ENCODE results near the gene WNT5B. TPM values are rescaled to one million over a fixed set of nuclear protein-coding genes. Genes with fewer than 3 reads are reported as not detected.
"Not testable (repeated sequence)": the region's sequence is repeated elsewhere in the genome, so short reads cannot be mapped to it uniquely, and the experiment has no call there.

WNT5B gene
- total and polyA plus RNA-seq, 2 donors (not counting 3 experiments of a cell fraction or from before 2014, with no cell fraction given), result not detected

- H4K20me1 ChIP-seq (replicated peaks; ENCODE audit: control insufficient read depth, extremely low read depth, insufficient read depth, low read length), result peaks cover 3% of the 10 kb centered on the region
- intact Hi-C loops (cut with micrococcal nuclease), result no loop called here
- BruUV-seq (replicated peaks), result no TSS peak
- no peaks in the 10 kb centered on the region for H3K27me3 ChIP-seq (ENCODE audit: control insufficient read depth in 2 of 2, insufficient read depth in 2 of 2, low read length in 2 of 2)
- no peaks in the 10 kb centered on the region for H3K36me3 ChIP-seq (ENCODE audit: control insufficient read depth in 2 of 2, extremely low read depth in 1 of 2, insufficient read depth in 2 of 2, low read length in 2 of 2)
- ChIA-PET POLR2A (no interaction called here), CTCF (interaction anchor here (0.7 to 3.0 kb wide), 5 partner anchors 11 to 39 kb away, joined by 3 to 14 read pairs (median 3); no protein-coding TSS in a partner anchor)
- DNase-seq (ENCODE audit: low read depth, low spot score) (no peak), FAIRE-seq (no peak)
- TF ChIP-seq GATA2 (IDR thresholded peaks at IDR 0.05; ENCODE audit: insufficient read depth, insufficient read length, low read depth, low read length), result no peak
- no peak for TF ChIP-seq FOS (IDR thresholded peaks at IDR 0.05; ENCODE audit: borderline replicate concordance, insufficient read depth, low read length)
- TF ChIP-seq POLR2AphosphoS5 (IDR thresholded peaks at IDR 0.05; ENCODE audit: insufficient read depth, low read depth, low read length), result no peak
- TF ChIP-seq POLR2A (IDR thresholded peaks at IDR 0.05; ENCODE audit: low read depth, low read length), result no peak
- TF ChIP-seq MYC (IDR thresholded peaks at IDR 0.05; ENCODE audit: low read depth, low read length), result no peak
- H3K4me3 ChIP-seq (replicated peaks in 1 of 3; ENCODE audit: insufficient read depth in 1 of 3, low read depth in 1 of 3, low read length in 3 of 3), result peak overlapping the region in 1 of 3 experiments; percentile 90
- H3K9ac ChIP-seq (replicated peaks; ENCODE audit: extremely low read depth, insufficient read depth, low read length), result peak overlapping the region; percentile 90
- H3K79me2 ChIP-seq (ENCODE audit: control insufficient read depth, insufficient read depth, low read length), result peaks cover 58% of the 10 kb centered on the region
- H3K4me2 ChIP-seq (ENCODE audit: insufficient read depth, low read length), result peak overlapping the region; percentile 73
- H3K9me3 ChIP-seq (replicated peaks; ENCODE audit: control insufficient read depth, insufficient read depth, low read length), result no peaks in the 10 kb centered on the region
- no peak overlapping the region for H3K27ac ChIP-seq (ENCODE audit: insufficient read depth, low read depth, low read length)
- peaks cover 14% of the 10 kb centered on the region for H3K4me1 ChIP-seq (ENCODE audit: control insufficient read depth, extremely low read depth, insufficient read depth, low read length)
- H2AFZ ChIP-seq (ENCODE audit: low read depth, low read length), result no peak overlapping the region
- dilution Hi-C loops (cut with MboI; ENCODE audit: extremely low pct_ligation_motif_present, low sequenced_read_pairs), result no loop called here
- H3K9me1 ChIP-seq (replicated peaks; ENCODE audit: control insufficient read depth, extremely low read depth, insufficient read depth, low read length), result no peaks in the 10 kb centered on the region
Measured at GRCh38 chr12:1692226-1692625, 63.2 kb downstream of the WNT5B start.

- BruUV-seq (replicated peaks), result no TSS peak
- H3K9ac ChIP-seq (replicated peaks; ENCODE audit: extremely low read depth, insufficient read depth, low read length), result no peak overlapping the region
- H3K79me2 ChIP-seq (ENCODE audit: control insufficient read depth, insufficient read depth, low read length), result peaks cover 67% of the 10 kb centered on the region
- no peak overlapping the region for H3K27ac ChIP-seq (ENCODE audit: insufficient read depth, low read depth, low read length)
- peaks cover 14% of the 10 kb centered on the region for H3K4me1 ChIP-seq (ENCODE audit: control insufficient read depth, extremely low read depth, insufficient read depth, low read length)
- H3K9me1 ChIP-seq (replicated peaks; ENCODE audit: control insufficient read depth, extremely low read depth, insufficient read depth, low read length), result no peaks in the 10 kb centered on the region
- no peaks in the 10 kb centered on the region for H3K27me3 ChIP-seq (ENCODE audit: control insufficient read depth in 2 of 2, insufficient read depth in 2 of 2, low read length in 2 of 2)
- ChIA-PET CTCF (interaction anchor here (1.0 to 3.0 kb wide), 2 partner anchors 32 to 40 kb away, joined by 3 to 14 read pairs; no protein-coding TSS in a partner anchor), POLR2A (no interaction called here)
- peaks cover 3% of the 10 kb centered on the region for H4K20me1 ChIP-seq (replicated peaks; ENCODE audit: control insufficient read depth, extremely low read depth, insufficient read depth, low read length)
- H3K9me3 ChIP-seq (replicated peaks; ENCODE audit: control insufficient read depth, insufficient read depth, low read length), result no peaks in the 10 kb centered on the region
- H3K4me2 ChIP-seq (ENCODE audit: insufficient read depth, low read length), result no peak overlapping the region
- TF ChIP-seq POLR2A (IDR thresholded peaks at IDR 0.05; ENCODE audit: low read depth, low read length) (no peak), GATA2 (IDR thresholded peaks at IDR 0.05; ENCODE audit: insufficient read depth, insufficient read length, low read depth, low read length) (no peak), FOS (IDR thresholded peaks at IDR 0.05; ENCODE audit: borderline replicate concordance, insufficient read depth, low read length) (no peak)
- intact Hi-C loops (cut with micrococcal nuclease) (no loop called here), dilution Hi-C loops (cut with MboI; ENCODE audit: extremely low pct_ligation_motif_present, low sequenced_read_pairs) (no loop called here)
- H3K36me3 ChIP-seq (ENCODE audit: control insufficient read depth in 2 of 2, extremely low read depth in 1 of 2, insufficient read depth in 2 of 2, low read length in 2 of 2), result no peaks in the 10 kb centered on the region
- DNase-seq (ENCODE audit: low read depth, low spot score) (no peak), FAIRE-seq (no peak)
- H3K4me3 ChIP-seq (replicated peaks in 1 of 3; ENCODE audit: insufficient read depth in 1 of 3, low read depth in 1 of 3, low read length in 3 of 3), result no peak overlapping the region
- H2AFZ ChIP-seq (ENCODE audit: low read depth, low read length), result no peak overlapping the region
Measured at GRCh38 chr12:1692895-1693610, 64.0 kb downstream of the WNT5B start.

GRCh38 chr12:1695097-1695496, 66.1 kb downstream of the WNT5B start:
- H2AFZ ChIP-seq (ENCODE audit: low read depth, low read length); DNase-seq (ENCODE audit: low read depth, low spot score); dilution Hi-C loops (cut with MboI; ENCODE audit: extremely low pct_ligation_motif_present, low sequenced_read_pairs); H3K4me3 ChIP-seq (replicated peaks in 1 of 3; ENCODE audit: insufficient read depth in 1 of 3, low read depth in 1 of 3, low read length in 3 of 3); H3K9ac ChIP-seq (replicated peaks; ENCODE audit: extremely low read depth, insufficient read depth, low read length); H3K9me3 ChIP-seq (replicated peaks; ENCODE audit: control insufficient read depth, insufficient read depth, low read length); FAIRE-seq; H3K27ac ChIP-seq (ENCODE audit: insufficient read depth, low read depth, low read length); H3K9me1 ChIP-seq (replicated peaks; ENCODE audit: control insufficient read depth, extremely low read depth, insufficient read depth, low read length); H3K36me3 ChIP-seq (ENCODE audit: control insufficient read depth in 2 of 2, extremely low read depth in 1 of 2, insufficient read depth in 2 of 2, low read length in 2 of 2); POLR2A ChIA-PET; BruUV-seq (replicated peaks); H4K20me1 ChIP-seq (replicated peaks; ENCODE audit: control insufficient read depth, extremely low read depth, insufficient read depth, low read length); H3K27me3 ChIP-seq (ENCODE audit: control insufficient read depth in 2 of 2, insufficient read depth in 2 of 2, low read length in 2 of 2); H3K4me2 ChIP-seq (ENCODE audit: insufficient read depth, low read length); intact Hi-C loops (cut with micrococcal nuclease): not testable (repeated sequence)
- CTCF ChIA-PET, result interaction anchor here (1.0 to 1.2 kb wide), 2 partner anchors 14 to 78 kb away, joined by 3 to 4 read pairs; no protein-coding TSS in a partner anchor
- peaks cover 86% of the 10 kb centered on the region for H3K79me2 ChIP-seq (ENCODE audit: control insufficient read depth, insufficient read depth, low read length)
- H3K4me1 ChIP-seq (ENCODE audit: control insufficient read depth, extremely low read depth, insufficient read depth, low read length), result peaks cover 11% of the 10 kb centered on the region
